BJ (cell line): ENCODE measurements around the gene PTPRB. TPM values are rescaled to one million over a fixed set of nuclear protein-coding genes. Genes with fewer than 3 reads are reported as not detected.

Experiments used
- CTCF ChIA-PET: fragments of 350-600 bp; formaldehyde crosslinking; extraction: SDS; loops from one replicate; lab custom pipeline; 2021; ENCODE audit warnings: antibody characterized with exemption, inconsistent platforms; lab: Yijun Ruan, JAX
- POLR2A ChIA-PET: fragments of 300-600 bp; sonication (Branson Sonifier 250); formaldehyde crosslinking; extraction: SDS; loops from one replicate; lab custom pipeline; 2021; ENCODE audit warnings: antibody characterized with exemption; lab: Charles Lee
- DNase-seq: peaks from one replicate; pipeline ENCODE4 v3.0.0-alpha.2; 2011; ENCODE audit warnings: low read depth
- H3K27me3 ChIP-seq: 2 replicates; pipeline ENCODE4 v1.6.0; 2011; ENCODE audit warnings: low read length; ENCODE audit not compliant: control insufficient read depth, insufficient read depth
- H3K36me3 ChIP-seq: 2 replicates; pipeline ENCODE4 v1.5.1; 2011; ENCODE audit warnings: low read length; ENCODE audit not compliant: control insufficient read depth, insufficient read depth
- H3K4me3 ChIP-seq: 2 replicates; pipeline ENCODE4 v1.5.1; 2011; ENCODE audit warnings: low read depth, mild to moderate bottlenecking, control low read depth, low read length
- CTCF ChIP-seq: IDR thresholded peaks from 2 replicates; pipeline ENCODE4 v1.5.1; 2011; ENCODE audit warnings: low read depth, mild to moderate bottlenecking, control low read depth, inconsistent platforms, low read length, moderate library complexity; ENCODE audit not compliant: insufficient read depth
- polyA minus RNA-seq: library from RNA; depleted of rRNA, polyadenylated mRNA; stranded (reverse); fragments of >200 nt; gene quantifications from 2 replicates; pipeline ENCODE4 v1.2.3, GENCODE V29; 2011; rRNA and poly(A)+ RNA removed
- polyA plus RNA-seq: library from polyadenylated mRNA; depleted of rRNA; stranded (reverse); fragments of >200 nt; gene quantifications from 2 replicates; pipeline ENCODE4 v1.2.3, GENCODE V29; 2011; rRNA removed

PTPRB gene
- 1.7 and 2.1 TPM in 2 replicates for polyA plus RNA-seq
- polyA minus RNA-seq: 1.4 and 2.4 TPM in 2 replicates

GRCh38 chr12:70637303-70638085, at the start of gene PTPRB:
TSS of gene PTPRB (minus strand) at chr12:70637429. CDS start at chr12:70637395, 34 bp downstream.
- POLR2A ChIA-PET: no interaction called here

GRCh38 chr12:70686907-70687306, 49.7 kb upstream of the PTPRB start:
- H3K27me3 ChIP-seq: no peaks in the 10 kb centered on the region
- no peaks in the 10 kb centered on the region for H3K36me3 ChIP-seq
- ChIA-PET POLR2A (interaction anchor here (0.6 kb wide), 1 partner anchor 28 kb away, joined by 3 read pairs; no protein-coding TSS in a partner anchor), CTCF (interaction anchor here (1.4 kb wide), 1 partner anchor 45 kb away, joined by 3 read pairs; no protein-coding TSS in a partner anchor)
- TF ChIP-seq CTCF: no peak
- H3K4me3 ChIP-seq: no peak overlapping the region
- DNase-seq: no peak

More at GRCh38 chr12:70637303-70638085, at the start of gene PTPRB:
- CTCF ChIA-PET: no interaction called here
- DNase-seq: no peak
- Histone ChIP-seq H3K36me3 (no peaks in the 10 kb centered on the region), H3K27me3 (no peaks in the 10 kb centered on the region), H3K4me3 (no peak within 1 kb of the TSS)
- no peak for TF ChIP-seq CTCF

- ChIA-PET POLR2A (no interaction called here), CTCF (no interaction called here)
- peak; percentile 41 for DNase-seq
- Histone ChIP-seq H3K36me3 (no peaks in the 10 kb centered on the region), H3K27me3 (no peaks in the 10 kb centered on the region), H3K4me3 (no peak overlapping the region)
- no peak for TF ChIP-seq CTCF
These were observed 49.1 kb upstream of the PTPRB start for GRCh38 chr12:70686299-70686698.

- H3K4me3 ChIP-seq: no peak overlapping the region
- no peak for TF ChIP-seq CTCF
- no peaks in the 10 kb centered on the region for H3K36me3 ChIP-seq
- no peak for DNase-seq
- no peaks in the 10 kb centered on the region for H3K27me3 ChIP-seq
- POLR2A ChIA-PET: no interaction called here
- CTCF ChIA-PET: interaction anchor here (1.3 kb wide), 1 partner anchor 9 kb away, joined by 3 read pairs; no protein-coding TSS in a partner anchor
These were observed 46.7 kb upstream of the PTPRB start for GRCh38 chr12:70683976-70684375.

- no peak overlapping the region for H3K4me3 ChIP-seq
- no peaks in the 10 kb centered on the region for H3K36me3 ChIP-seq
- no peak for DNase-seq
- ChIA-PET CTCF (no interaction called here), POLR2A (no interaction called here)
- no peak for TF ChIP-seq CTCF
- no peaks in the 10 kb centered on the region; the same call in 1 of the 2 replicates for H3K27me3 ChIP-seq
These were observed 34.5 kb upstream of the PTPRB start for GRCh38 chr12:70671698-70672097.
